ENCODE measurements around the gene ACR. TPM values are rescaled to one million over a fixed set of nuclear protein-coding genes. Genes with fewer than 3 reads are reported as not detected.
"Not testable (repeated sequence)": the region's sequence is repeated elsewhere in the genome, so short reads cannot be mapped to it uniquely, and the experiment has no call there.

Gene ACR
- total and polyA plus RNA-seq, 2 donors: 0.21 TPM; not detected in 1

- 96% methylated on average over 13 of the region's 13 CpGs for WGBS
- no peak for DNase-seq (ENCODE audit: low read depth in 6 of 9, low spot score in 9 of 9)
- no peaks in the 10 kb centered on the region for H3K36me3 ChIP-seq (ENCODE audit: control insufficient read depth in 2 of 2, insufficient read depth in 2 of 2, low read length in 1 of 2)
Observed at GRCh38 chr22:50734986-50735738, 2.8 kb upstream of the ACR start.

GRCh38 chr22:50735739-50736030, 2.3 kb upstream of the ACR start:
- H3K4me3 ChIP-seq (ENCODE audit: low read length in 2 of 2): no peak overlapping the region
- no peaks in the 10 kb centered on the region for H3K36me3 ChIP-seq (ENCODE audit: control insufficient read depth in 2 of 2, insufficient read depth in 2 of 2, low read length in 1 of 2)
- WGBS: 80% methylated on average over 6 of the region's 6 CpGs
- H3K27me3 ChIP-seq (ENCODE audit: control insufficient read depth in 2 of 2, insufficient read depth in 1 of 2, low read length in 1 of 2): peaks cover 0 to 2% of the 10 kb centered on the region in 2 donors
- H3K9me3 ChIP-seq (ENCODE audit: control insufficient read depth in 2 of 2, insufficient read depth in 1 of 2, low read length in 1 of 2): no peaks in the 10 kb centered on the region
- no peaks in the 10 kb centered on the region for H3K4me1 ChIP-seq (ENCODE audit: control insufficient read depth in 2 of 2, insufficient read depth in 2 of 2, low read length in 2 of 2)
- DNase-seq (ENCODE audit: low read depth in 6 of 9, low spot score in 9 of 9): no peak
- H3K27ac ChIP-seq (ENCODE audit: low read depth in 1 of 2, low read length in 1 of 2): no peak overlapping the region

More at GRCh38 chr22:50734986-50735738, 2.8 kb upstream of the ACR start:
- Histone ChIP-seq H3K4me1 (ENCODE audit: control insufficient read depth in 2 of 2, insufficient read depth in 2 of 2, low read length in 2 of 2) (no peaks in the 10 kb centered on the region), H3K4me3 (ENCODE audit: low read length in 2 of 2) (no peak overlapping the region), H3K27me3 (ENCODE audit: control insufficient read depth in 2 of 2, insufficient read depth in 1 of 2, low read length in 1 of 2) (peaks cover 0 to 2% of the 10 kb centered on the region in 2 donors), H3K27ac (ENCODE audit: low read depth in 1 of 2, low read length in 1 of 2) (no peak overlapping the region), H3K9me3 (ENCODE audit: control insufficient read depth in 2 of 2, insufficient read depth in 1 of 2, low read length in 1 of 2) (no peaks in the 10 kb centered on the region)

- H3K27ac ChIP-seq (ENCODE audit: low read depth in 1 of 2, low read length in 1 of 2): no peak overlapping the region
- H3K4me3 ChIP-seq (ENCODE audit: low read length in 2 of 2): no peak overlapping the region
- DNase-seq (ENCODE audit: low read depth in 6 of 9, low spot score in 9 of 9): no peak
- 89% methylated on average over 10 of the region's 10 CpGs for WGBS
- no peaks in the 10 kb centered on the region for H3K4me1 ChIP-seq (ENCODE audit: control insufficient read depth in 2 of 2, insufficient read depth in 2 of 2, low read length in 2 of 2)
- no peaks in the 10 kb centered on the region for H3K36me3 ChIP-seq (ENCODE audit: control insufficient read depth in 2 of 2, insufficient read depth in 2 of 2, low read length in 1 of 2)
- H3K27me3 ChIP-seq (ENCODE audit: control insufficient read depth in 2 of 2, insufficient read depth in 1 of 2, low read length in 1 of 2): peaks cover 0 to 2% of the 10 kb centered on the region in 2 donors
- no peaks in the 10 kb centered on the region for H3K9me3 ChIP-seq (ENCODE audit: control insufficient read depth in 2 of 2, insufficient read depth in 1 of 2, low read length in 1 of 2)
Observed at GRCh38 chr22:50738649-50739227, 734 bp downstream of the ACR start.

- no peak for DNase-seq (ENCODE audit: low read depth in 6 of 9, low spot score in 9 of 9)
- H3K4me3 ChIP-seq (ENCODE audit: low read length in 2 of 2): no peak overlapping the region
- no peaks in the 10 kb centered on the region for H3K36me3 ChIP-seq (ENCODE audit: control insufficient read depth in 2 of 2, insufficient read depth in 2 of 2, low read length in 1 of 2)
- H3K27ac ChIP-seq (ENCODE audit: low read depth in 1 of 2, low read length in 1 of 2): no peak overlapping the region
- no peaks in the 10 kb centered on the region for H3K4me1 ChIP-seq (ENCODE audit: control insufficient read depth in 2 of 2, insufficient read depth in 2 of 2, low read length in 2 of 2)
- peaks cover 0 to 2% of the 10 kb centered on the region in 2 donors for H3K27me3 ChIP-seq (ENCODE audit: control insufficient read depth in 2 of 2, insufficient read depth in 1 of 2, low read length in 1 of 2)
- 96% methylated on average over 17 of the region's 17 CpGs for WGBS
- no peaks in the 10 kb centered on the region for H3K9me3 ChIP-seq (ENCODE audit: control insufficient read depth in 2 of 2, insufficient read depth in 1 of 2, low read length in 1 of 2)
Observed at GRCh38 chr22:50739279-50739691, 1.3 kb downstream of the ACR start.

GRCh38 chr22:50739894-50740293, 1.9 kb downstream of the ACR start:
- no peaks in the 10 kb centered on the region for H3K4me1 ChIP-seq (ENCODE audit: control insufficient read depth in 2 of 2, insufficient read depth in 2 of 2, low read length in 2 of 2)
- WGBS: 90% methylated on average over 12 of the region's 12 CpGs
- no peaks in the 10 kb centered on the region for H3K9me3 ChIP-seq (ENCODE audit: control insufficient read depth in 2 of 2, insufficient read depth in 1 of 2, low read length in 1 of 2)
- no peaks in the 10 kb centered on the region for H3K36me3 ChIP-seq (ENCODE audit: control insufficient read depth in 2 of 2, insufficient read depth in 2 of 2, low read length in 1 of 2)
- H3K27me3 ChIP-seq (ENCODE audit: control insufficient read depth in 2 of 2, insufficient read depth in 1 of 2, low read length in 1 of 2): peaks cover 0 to 2% of the 10 kb centered on the region in 2 donors
- H3K4me3 ChIP-seq (ENCODE audit: low read length in 2 of 2): no peak overlapping the region
- H3K27ac ChIP-seq (ENCODE audit: low read depth in 1 of 2, low read length in 1 of 2): no peak overlapping the region
- no peak for DNase-seq (ENCODE audit: low read depth in 6 of 9, low spot score in 9 of 9)

DNA sequence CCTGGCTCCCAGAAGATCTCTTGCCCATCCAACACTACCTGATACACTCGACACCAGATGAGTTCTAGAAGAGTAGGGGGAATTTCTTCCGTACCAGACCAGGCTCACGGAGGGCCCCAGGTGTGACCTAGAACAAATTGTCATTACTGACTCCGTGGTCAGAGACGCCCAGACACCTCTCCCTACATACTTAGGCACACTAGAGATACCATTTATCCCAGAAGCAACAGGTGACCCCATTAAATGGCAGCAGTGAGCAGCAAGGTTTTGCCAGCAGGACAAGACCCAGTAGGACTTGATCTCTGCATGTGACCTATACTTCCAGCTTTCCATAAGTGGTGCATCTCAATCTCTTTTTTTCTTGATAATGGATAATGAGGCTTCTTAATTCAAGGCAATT, 2.7 kb downstream of the ACR start:
- H3K9me3 ChIP-seq (ENCODE audit: control insufficient read depth in 2 of 2, insufficient read depth in 1 of 2, low read length in 1 of 2); H3K4me3 ChIP-seq (ENCODE audit: low read length in 2 of 2); H3K36me3 ChIP-seq (ENCODE audit: control insufficient read depth in 2 of 2, insufficient read depth in 2 of 2, low read length in 1 of 2); H3K27me3 ChIP-seq (ENCODE audit: control insufficient read depth in 2 of 2, insufficient read depth in 1 of 2, low read length in 1 of 2); DNase-seq (ENCODE audit: low read depth in 6 of 9, low spot score in 9 of 9); H3K27ac ChIP-seq (ENCODE audit: low read depth in 1 of 2, low read length in 1 of 2); H3K4me1 ChIP-seq (ENCODE audit: control insufficient read depth in 2 of 2, insufficient read depth in 2 of 2, low read length in 2 of 2): not testable (repeated sequence)
- WGBS: 96% methylated on average over 5 of the region's 5 CpGs

GRCh38 chr22:50744424-50744823, 6.4 kb downstream of the ACR start:
- not testable (repeated sequence) for H3K27ac ChIP-seq (ENCODE audit: low read depth in 1 of 2, low read length in 1 of 2); DNase-seq (ENCODE audit: low read depth in 6 of 9, low spot score in 9 of 9); H3K4me3 ChIP-seq (ENCODE audit: low read length in 2 of 2); H3K27me3 ChIP-seq (ENCODE audit: control insufficient read depth in 2 of 2, insufficient read depth in 1 of 2, low read length in 1 of 2); H3K36me3 ChIP-seq (ENCODE audit: control insufficient read depth in 2 of 2, insufficient read depth in 2 of 2, low read length in 1 of 2); H3K4me1 ChIP-seq (ENCODE audit: control insufficient read depth in 2 of 2, insufficient read depth in 2 of 2, low read length in 2 of 2); H3K9me3 ChIP-seq (ENCODE audit: control insufficient read depth in 2 of 2, insufficient read depth in 1 of 2, low read length in 1 of 2)
- WGBS: 91% methylated on average over 9 of the region's 12 CpGs

DNA sequence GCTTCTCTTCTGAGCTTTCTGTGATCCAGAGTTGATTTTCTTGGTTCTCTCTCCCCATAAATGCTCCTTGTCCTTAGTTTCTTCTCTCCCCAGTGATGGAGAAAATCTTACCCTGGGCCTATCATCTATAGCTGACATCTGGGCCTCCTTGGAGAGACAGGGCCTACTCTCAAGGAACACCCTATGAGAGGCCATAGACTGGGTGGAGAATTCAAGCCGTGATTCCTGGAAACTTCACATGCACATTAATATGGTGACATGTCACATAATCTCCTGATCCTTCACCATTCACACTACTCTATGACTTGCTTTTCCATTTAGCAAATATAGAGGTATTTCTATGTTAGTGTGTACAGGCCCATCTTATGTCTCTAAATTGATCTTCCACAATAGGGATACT, 9.5 kb downstream of the ACR start:
- H3K27ac ChIP-seq (ENCODE audit: low read depth in 1 of 2, low read length in 1 of 2); H3K4me3 ChIP-seq (ENCODE audit: low read length in 2 of 2); H3K4me1 ChIP-seq (ENCODE audit: control insufficient read depth in 2 of 2, insufficient read depth in 2 of 2, low read length in 2 of 2); H3K36me3 ChIP-seq (ENCODE audit: control insufficient read depth in 2 of 2, insufficient read depth in 2 of 2, low read length in 1 of 2); H3K9me3 ChIP-seq (ENCODE audit: control insufficient read depth in 2 of 2, insufficient read depth in 1 of 2, low read length in 1 of 2); H3K27me3 ChIP-seq (ENCODE audit: control insufficient read depth in 2 of 2, insufficient read depth in 1 of 2, low read length in 1 of 2); DNase-seq (ENCODE audit: low read depth in 6 of 9, low spot score in 9 of 9): not testable (repeated sequence)
- WGBS: 92% methylated on average over 1 of the region's 1 CpG

- H3K27ac ChIP-seq (ENCODE audit: low read depth in 1 of 2, low read length in 1 of 2); H3K9me3 ChIP-seq (ENCODE audit: control insufficient read depth in 2 of 2, insufficient read depth in 1 of 2, low read length in 1 of 2); H3K4me3 ChIP-seq (ENCODE audit: low read length in 2 of 2); H3K27me3 ChIP-seq (ENCODE audit: control insufficient read depth in 2 of 2, insufficient read depth in 1 of 2, low read length in 1 of 2); H3K4me1 ChIP-seq (ENCODE audit: control insufficient read depth in 2 of 2, insufficient read depth in 2 of 2, low read length in 2 of 2); DNase-seq (ENCODE audit: low read depth in 6 of 9, low spot score in 9 of 9); H3K36me3 ChIP-seq (ENCODE audit: control insufficient read depth in 2 of 2, insufficient read depth in 2 of 2, low read length in 1 of 2): not testable (repeated sequence)
- WGBS: 91% methylated on average over 13 of the region's 13 CpGs
Observed at GRCh38 chr22:50748630-50749029, 10.6 kb downstream of the ACR start.
